Measurements from ENCODE around the gene CYB561A3.

CYB561A3 gene

GRCh38 chr11:61343792-61344745, 17.6 kb downstream of the CYB561A3 start:
- no peak for DNase-seq

- DNase-seq, result no peak
Observed at GRCh38 chr11:61342207-61342803, 19.4 kb downstream of the CYB561A3 start.

- no peak for DNase-seq
Observed at GRCh38 chr11:61341706-61342105, 20.0 kb downstream of the CYB561A3 start.

- no peak for DNase-seq
Observed at GRCh38 chr11:61340979-61341378, 20.7 kb downstream of the CYB561A3 start.

GRCh38 chr11:61339490-61339878, 22.2 kb downstream of the CYB561A3 start:
- DNase-seq, result no peak

GRCh38 chr11:61338783-61339489, 22.7 kb downstream of the CYB561A3 start:
- no peak for DNase-seq

- DNase-seq, result no peak
Observed at GRCh38 chr11:61337706-61338470, 23.8 kb downstream of the CYB561A3 start.

- DNase-seq, result peak; percentile 78
Observed at GRCh38 chr11:61336171-61336935, 25.3 kb downstream of the CYB561A3 start.

- DNase-seq, result no peak
Observed at GRCh38 chr11:61335355-61335710, 26.3 kb downstream of the CYB561A3 start.

GRCh38 chr11:61334434-61335354, 27.0 kb downstream of the CYB561A3 start:
- DNase-seq, result no peak

GRCh38 chr11:61333550-61334433, 27.9 kb downstream of the CYB561A3 start:
- DNase-seq, result no peak

- DNase-seq, result peak; percentile 94
Observed at GRCh38 chr11:61332797-61333549, 28.7 kb downstream of the CYB561A3 start, which contains the start of the genes DDB1 and TKFC. Gene DDB1, minus strand, starts transcription at chr11:61333105. Its CDS starts 137 bp downstream, at chr11:61332968. Gene TKFC, plus strand, starts transcription at chr11:61333228. Its CDS starts 1,501 bp downstream, at chr11:61334729.

GRCh38 chr11:61332281-61332796, 29.3 kb downstream of the CYB561A3 start:
- no peak for DNase-seq

GRCh38 chr11:61331651-61332050, 30.0 kb downstream of the CYB561A3 start:
- DNase-seq, result no peak

GRCh38 chr11:61329871-61330270, 31.8 kb downstream of the CYB561A3 start:
- no peak for DNase-seq

GRCh38 chr11:61328351-61328750, 33.3 kb downstream of the CYB561A3 start:
- DNase-seq, result no peak

- no peak for DNase-seq
Observed at GRCh38 chr11:61327669-61328071, 34.0 kb downstream of the CYB561A3 start.

GRCh38 chr11:61325649-61326414, 35.9 kb downstream of the CYB561A3 start:
- no peak for DNase-seq
